A673 (cell line): ENCODE data around the gene TRPV2. TPM values are rescaled to one million over a fixed set of nuclear protein-coding genes. Genes with fewer than 3 reads are reported as not detected.

Experiments used
- BruUV-seq: library from RNA; stranded (reverse); fragments of 400-500 nt; replicated peaks from 2 replicates; lab custom pipeline; 2021; lab: Mats Ljungman, UMichigan
- CTCF ChIA-PET: fragments of 300-600 bp; sonication (Branson Sonifier 250); formaldehyde crosslinking; loops from one replicate; lab custom pipeline; 2022; ENCODE audit warnings: antibody characterized with exemption; lab: Charles Lee
- POLR2A ChIA-PET: fragments of 300-600 bp; sonication (Branson Sonifier 250); formaldehyde crosslinking; loops from one replicate; lab custom pipeline; 2022; ENCODE audit warnings: antibody characterized with exemption; ENCODE audit not compliant: low non-redundant PET; lab: Charles Lee
- DNase-seq: peaks from one replicate; pipeline ENCODE4 v3.0.0-alpha.2; 2015; ENCODE audit warnings: low spot score
- H3K27ac ChIP-seq: fragments of 200-600 bp; sonication (generic); 2 replicates; pipeline ENCODE4 v1.5.1; 2016; ENCODE audit warnings: mixed run types, low read depth, mild to moderate bottlenecking, mixed read lengths, antibody characterized with exemption, low read length; ENCODE audit not compliant: poor library complexity, severe bottlenecking
- H3K27me3 ChIP-seq: fragments of 200-600 bp; sonication (generic); replicated peaks from 2 replicates; pipeline ENCODE4 v1.6.1; 2017; ENCODE audit warnings: mixed run types, low read depth, mild to moderate bottlenecking, mixed read lengths, antibody characterized with exemption, low read length; ENCODE audit not compliant: insufficient read depth, poor library complexity
- H3K36me3 ChIP-seq: fragments of 200-600 bp; sonication (generic); 2 replicates; pipeline ENCODE4 v1.6.1; 2016; ENCODE audit warnings: mixed run types, mild to moderate bottlenecking, mixed read lengths, antibody characterized with exemption, low read length; ENCODE audit not compliant: insufficient read depth, poor library complexity, severe bottlenecking
- H3K4me1 ChIP-seq: fragments of 200-600 bp; sonication (generic); 2 replicates; pipeline ENCODE4 v1.6.1; 2017; ENCODE audit warnings: mixed run types, mild to moderate bottlenecking, mixed read lengths, antibody characterized with exemption, low read length; ENCODE audit not compliant: insufficient read depth, poor library complexity, severe bottlenecking
- H3K4me3 ChIP-seq: fragments of 200-600 bp; sonication (generic); 2 replicates; pipeline ENCODE4 v1.5.1; 2016; ENCODE audit warnings: low read depth, mixed run types, mild to moderate bottlenecking, mixed read lengths, low read length; ENCODE audit not compliant: poor library complexity, severe bottlenecking
- H3K9me3 ChIP-seq: fragments of 200-600 bp; sonication (generic); 2 replicates; pipeline ENCODE4 v1.6.1; 2016; ENCODE audit warnings: mixed run types, low read depth, mild to moderate bottlenecking, mixed read lengths, antibody characterized with exemption, low read length; ENCODE audit not compliant: poor library complexity, severe bottlenecking
- CTCF ChIP-seq: fragments of 300-800, 200-600 bp; sonication (generic); conservative IDR thresholded peaks from 2 replicates; pipeline ENCODE4 v1.5.1; 2017; ENCODE audit warnings: low read depth, mild to moderate bottlenecking, antibody characterized with exemption, low read length, moderate library complexity, mixed read lengths
- EZH2 ChIP-seq: fragments of 200-600 bp; sonication (generic); IDR thresholded peaks from 2 replicates; pipeline ENCODE4 v1.6.1; 2017; ENCODE audit warnings: borderline replicate concordance, low read depth, mild to moderate bottlenecking, mixed read lengths, antibody characterized with exemption, low read length; ENCODE audit not compliant: poor library complexity, severe bottlenecking
- intact Hi-C: fragments of 100-400 bp; cut with micrococcal nuclease; formaldehyde crosslinking; loops from one replicate; pipeline ENCODE4 v1.10.0; 2022; ENCODE audit not compliant: unreplicated experiment
- total RNA-seq: library from RNA; stranded (reverse); gene quantifications from 2 replicates; pipeline ENCODE4 v1.2.3, GENCODE V29; 2021

Gene TRPV2
- total RNA-seq, 1 experiment from 2014 or later, result not detected

GRCh38 chr17:16462070-16462864, 46.9 kb downstream of the TRPV2 start:
- Histone ChIP-seq H3K27ac (no peak overlapping the region), H3K4me3 (no peak overlapping the region), H3K4me1 (no peaks in the 10 kb centered on the region), H3K36me3 (no peaks in the 10 kb centered on the region), H3K27me3 (no peaks in the 10 kb centered on the region), H3K9me3 (no peaks in the 10 kb centered on the region)
- no peak for DNase-seq
- intact Hi-C loops, result no loop called here
- no TSS peak for BruUV-seq
- POLR2A ChIA-PET, result no interaction called here
- CTCF ChIA-PET, result interaction anchor here (0.5 kb wide), 1 partner anchor 23 kb away, joined by 3 read pairs; no protein-coding TSS in a partner anchor
- TF ChIP-seq EZH2, result no peak
- TF ChIP-seq CTCF, result no peak

GRCh38 chr17:16463358-16464302, 48.3 kb downstream of the TRPV2 start:
- H3K27me3 ChIP-seq, result no peaks in the 10 kb centered on the region
- H3K9me3 ChIP-seq, result no peaks in the 10 kb centered on the region
- no peak for DNase-seq
- H3K36me3 ChIP-seq, result no peaks in the 10 kb centered on the region
- intact Hi-C loops, result no loop called here
- POLR2A ChIA-PET, result no interaction called here
- no peak overlapping the region for H3K27ac ChIP-seq
- H3K4me3 ChIP-seq, result no peak overlapping the region
- H3K4me1 ChIP-seq, result no peaks in the 10 kb centered on the region
- CTCF ChIA-PET, result no interaction called here
- TF ChIP-seq EZH2, result no peak
- no peak for TF ChIP-seq CTCF
- BruUV-seq, result no TSS peak

GRCh38 chr17:16464303-16465051, 49.1 kb downstream of the TRPV2 start:
- Histone ChIP-seq H3K27me3 (no peaks in the 10 kb centered on the region), H3K27ac (no peak overlapping the region), H3K9me3 (no peaks in the 10 kb centered on the region), H3K4me1 (peaks cover 1% of the 10 kb centered on the region), H3K4me3 (no peak overlapping the region), H3K36me3 (no peaks in the 10 kb centered on the region)
- ChIA-PET CTCF (no interaction called here), POLR2A (no interaction called here)
- intact Hi-C loops, result no loop called here
- no peak for DNase-seq
- TF ChIP-seq CTCF (no peak), EZH2 (no peak)
- BruUV-seq, result no TSS peak
